K562 (cell line): ENCODE results near the gene HAP1. TPM values are rescaled to one million over a fixed set of nuclear protein-coding genes. Genes with fewer than 3 reads are reported as not detected.
A peak's percentile ranks its signal among the peaks of the same experiment; 100 is the strongest.

Experiments
- BMI1 ChIP-seq: fragments of 150-350 bp; IDR thresholded peaks from 2 replicates; pipeline ENCODE4 v1.6.1; 2014; ENCODE audit warnings: low read length
- CBFA2T3 ChIP-seq: fragments of 450-650 bp; IDR thresholded peaks from 2 replicates; pipeline ENCODE4 v1.6.1; 2017
- CBX2 ChIP-seq: fragments of 200-600 bp; sonication (generic); IDR thresholded peaks from one replicate; pipeline ENCODE4 v1.6.1; 2012; ENCODE audit warnings: mild to moderate bottlenecking, low read length, inconsistent platforms; ENCODE audit not compliant: insufficient read depth, poor library complexity, severe bottlenecking
- CHD4 ChIP-seq: fragments of 200-600 bp; sonication (generic); IDR thresholded peaks from 3 replicates; pipeline ENCODE4 v1.6.1; 2012; ENCODE audit warnings: low read depth, mild to moderate bottlenecking, mixed read lengths, low read length, inconsistent platforms; ENCODE audit not compliant: insufficient read depth, insufficient replicate concordance, poor library complexity, severe bottlenecking
- CREB5 ChIP-seq: fragments of 250-450 bp; sonication (Bioruptor Pico); IDR thresholded peaks from 2 replicates; pipeline ENCODE4 v1.5.0; 2020; ENCODE audit warnings: mild to moderate bottlenecking
- CTCFL ChIP-seq: IDR thresholded peaks from 2 replicates; pipeline ENCODE4 v1.6.1; 2011; ENCODE audit warnings: borderline replicate concordance, low read depth, mild to moderate bottlenecking, moderate library complexity, low read length; ENCODE audit not compliant: insufficient read depth, poor library complexity, severe bottlenecking
- ETV1 ChIP-seq: fragments of 450-650 bp; conservative IDR thresholded peaks from 2 replicates; pipeline ENCODE4 v1.6.1; 2016; ENCODE audit warnings: missing genetic modification characterization, control low read depth, low read depth, missing compliant biosample characterization
- FOXA3 ChIP-seq, 2 experiments: fragments of 450-650 bp in 1 of 2; sonication (generic) in 1 of 2; formaldehyde crosslinking; IDR thresholded peaks in 1 of 2; conservative IDR thresholded peaks in 1 of 2; 2 replicates each; pipeline versions ENCODE4 v1.4.0 to v1.8.0; 2020 to 2022; ENCODE audit warnings: mild to moderate bottlenecking in 2 of 2, missing genetic modification reagents in 1 of 2
- HDAC1 ChIP-seq, 2 experiments: fragments of 450-650 bp; IDR thresholded peaks; 2 replicates each; pipeline ENCODE4 v1.6.1; 2016 to 2017; ENCODE audit warnings: inconsistent platforms in 1 of 2, mild to moderate bottlenecking in 1 of 2, moderate library complexity in 1 of 2
- HDAC3 ChIP-seq: fragments of 450-650 bp; IDR thresholded peaks from 2 replicates; pipeline ENCODE4 v1.6.1; 2018; ENCODE audit warnings: borderline replicate concordance, mild to moderate bottlenecking, moderate library complexity; ENCODE audit not compliant: partially characterized antibody
- HNRNPK ChIP-seq: fragments of 200-400 bp; formaldehyde crosslinking; IDR thresholded peaks from one replicate; pipeline ENCODE4 v1.6.1; 2018; ENCODE audit warnings: mild to moderate bottlenecking, low read depth, low read length; ENCODE audit not compliant: poor library complexity, severe bottlenecking
- HOXB6 ChIP-seq: fragments of 250-450 bp; sonication (Bioruptor Pico); IDR thresholded peaks from 2 replicates; pipeline ENCODE4 v1.5.1; 2022; ENCODE audit warnings: mild to moderate bottlenecking, borderline replicate concordance
- KLF1 ChIP-seq: fragments of 450-650 bp; IDR thresholded peaks from 2 replicates; pipeline ENCODE4 v1.6.1; 2016; ENCODE audit warnings: missing genetic modification characterization, missing compliant biosample characterization
- MTA2 ChIP-seq: fragments of 450-650 bp; IDR thresholded peaks from 2 replicates; pipeline ENCODE4 v1.6.1; 2016; ENCODE audit warnings: low read depth
- PRMT5 ChIP-seq: sonication (generic); formaldehyde crosslinking; IDR thresholded peaks from 2 replicates; pipeline ENCODE4 v1.5.0; 2020; ENCODE audit warnings: missing genetic modification reagents
- PRPF4 ChIP-seq: fragments of 200-400 bp; formaldehyde crosslinking; IDR thresholded peaks from one replicate; pipeline ENCODE4 v1.6.1; 2017; ENCODE audit warnings: low read length, low read depth, mild to moderate bottlenecking; ENCODE audit not compliant: insufficient read depth, poor library complexity, severe bottlenecking
- RNF2 ChIP-seq: sonication (generic); IDR thresholded peaks from 2 replicates; pipeline ENCODE4 v1.6.1; 2016
- TEAD2 ChIP-seq: fragments of 450-650 bp; IDR thresholded peaks from 2 replicates; pipeline ENCODE4 v1.6.1; 2016; ENCODE audit warnings: missing genetic modification characterization, control low read depth, missing compliant biosample characterization
- TSHZ1 ChIP-seq: fragments of 250-450 bp; sonication (Bioruptor Pico); IDR thresholded peaks from 2 replicates; pipeline ENCODE4 v1.4.0; 2020; ENCODE audit warnings: mild to moderate bottlenecking, moderate library complexity
- ZNF143 ChIP-seq: sonication (generic); formaldehyde crosslinking; IDR thresholded peaks from 2 replicates; pipeline ENCODE4 v1.9.0; 2022; ENCODE audit warnings: mild to moderate bottlenecking, missing genetic modification reagents
- ZNF644 ChIP-seq: fragments of 200-800 bp; sonication (Bioruptor generic); IDR thresholded peaks from 2 replicates; pipeline ENCODE4 v1.6.1; 2016; ENCODE audit warnings: low read depth, missing genetic modification characterization, missing compliant biosample characterization
- ZZZ3 ChIP-seq: fragments of 450-650 bp; IDR thresholded peaks from 2 replicates; pipeline ENCODE4 v1.6.1; 2016; ENCODE audit warnings: antibody characterized with exemption, mild to moderate bottlenecking, moderate library complexity
- polyA plus RNA-seq, 8 experiments: library from polyadenylated mRNA; depleted of rRNA in 4 of 8; stranded (reverse) in 5 of 8; unstranded in 3 of 8; fragments of >200 nt; fragmentation: Nextera tagmentation in 2 of 8; fragmentation: Illumina TruSeq in 1 of 8; extraction: Ambion mirVana in 2 of 8; extraction: Trizol in 1 of 8; gene quantifications; 2 replicates each; pipeline versions ENCODE4 v1.2.1 to v1.2.3, GENCODE V29; 2011 to 2014; ENCODE audit warnings: inconsistent platforms in 1 of 8, missing spikeins in 1 of 8
- total RNA-seq, 7 experiments: library from RNA; depleted of rRNA in 6 of 7; stranded (reverse); fragments of >200 nt in 6 of 7; fragmentation: Illumina TruSeq in 2 of 7; extraction: Trizol in 2 of 7; gene quantifications; 2 replicates each; pipeline versions ENCODE4 v1.2.1 to v1.2.3, GENCODE V29; 2011 to 2021; ENCODE audit warnings: low replicate concordance in 1 of 7

Gene HAP1
- total and polyA plus RNA-seq, 9 of the 15 experiments (the other 6 are each of a cell fraction or from before 2014, with no cell fraction given): under 0.01 to 0.09 (median 0.04) TPM; not detected in 6

- no peak for TF ChIP-seq BMI1
- TF ChIP-seq CHD4: no peak
- TF ChIP-seq MTA2: no peak
- TF ChIP-seq ZNF644: peak; percentile 38; the same call in 1 of the 2 replicates
- TF ChIP-seq CBFA2T3: no peak
- TF ChIP-seq RNF2: peak; percentile 99
- TF ChIP-seq CTCFL: no peak
- TF ChIP-seq PRMT5 (CRISPR knock-in tag): no peak
- TF ChIP-seq ETV1: 0 out of 2 replicates have a peak, but pooled peaks have one; percentile 4
- peak; percentile 98 for TF ChIP-seq HOXB6 (CRISPR knock-in tag)
- no peak for TF ChIP-seq ZZZ3
- no peak for TF ChIP-seq KLF1 (tag)
- TF ChIP-seq TEAD2: peak; percentile 2; the same call in 1 of the 2 replicates
- TF ChIP-seq ZNF143 (CRISPR knock-in tag): no peak
- peak; percentile 94 for TF ChIP-seq CREB5 (CRISPR knock-in tag)
- peak; percentile 68 for TF ChIP-seq HNRNPK
- TF ChIP-seq TSHZ1 (CRISPR knock-in tag): no peak
- no peak for TF ChIP-seq CBX2
- TF ChIP-seq HDAC1 (IDR thresholded peaks at IDR 0.05): no peak
- TF ChIP-seq PRPF4: no peak
- peak; percentile 61 for TF ChIP-seq HDAC3
- TF ChIP-seq FOXA3 (CRISPR knock-in tag; conservative IDR thresholded peaks at IDR 0.05 in 1 of 2, IDR thresholded peaks at IDR 0.05 in 1 of 2): peak in 1 of 2 experiments; percentile 74; a peak in 2 of 4 replicates
Observed at GRCh38 chr17:41678411-41678906, 56.0 kb downstream of the HAP1 start (continued).
